NCI-H345 (cell line): ENCODE results near the gene VCL.
"Not testable (repeated sequence)": the region's sequence is repeated elsewhere in the genome, so short reads cannot be mapped to it uniquely, and the experiment has no call there.

ENCODE experiments used
- DNase-seq: peaks from one replicate; lab custom pipeline; 2025; lab: John Stamatoyannopoulos, UW

Gene VCL

DNA sequence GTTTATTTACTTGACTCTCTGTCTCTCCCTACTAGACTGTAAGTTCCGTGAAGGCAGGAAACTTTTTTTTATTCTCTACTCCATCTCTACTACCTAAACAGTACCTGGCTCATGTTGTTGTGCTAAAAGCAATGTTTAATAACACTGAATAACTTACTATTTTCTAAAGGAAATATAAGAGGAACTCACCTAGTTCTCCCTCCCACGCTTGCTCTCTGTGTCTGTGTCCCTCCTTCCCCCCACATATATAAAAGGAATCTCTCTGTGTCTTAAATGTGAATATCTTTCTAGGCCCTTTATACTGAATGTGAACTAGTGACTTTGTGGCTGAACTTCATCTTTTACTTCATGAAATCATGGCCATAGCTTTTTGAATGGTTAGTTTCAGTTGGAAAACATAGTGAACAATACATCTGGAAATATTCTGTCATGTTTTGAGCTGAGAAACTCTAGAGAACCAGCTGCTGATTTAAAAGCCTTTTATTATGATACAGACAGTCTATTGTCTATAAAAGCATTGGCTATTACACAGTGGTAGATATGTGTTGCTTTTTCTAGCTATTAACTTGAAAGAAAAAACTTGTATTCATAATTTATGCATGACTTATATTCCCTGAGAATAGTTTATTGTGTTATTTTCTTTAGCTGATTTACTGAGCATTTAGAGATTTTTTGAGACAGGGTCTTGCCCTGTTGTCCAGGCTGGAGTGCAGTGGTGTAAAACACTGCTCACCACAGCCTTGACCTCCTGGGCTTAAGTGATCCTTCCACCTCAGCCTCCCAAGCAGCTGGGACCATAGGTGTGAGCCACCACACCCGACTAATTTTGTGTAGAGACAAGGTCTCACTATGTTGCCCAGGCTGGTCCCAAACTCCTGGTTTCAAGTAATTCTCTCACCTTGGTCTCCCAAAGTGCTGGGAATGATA is 42.5 kb downstream of the VCL start:
- no peak for DNase-seq

DNA sequence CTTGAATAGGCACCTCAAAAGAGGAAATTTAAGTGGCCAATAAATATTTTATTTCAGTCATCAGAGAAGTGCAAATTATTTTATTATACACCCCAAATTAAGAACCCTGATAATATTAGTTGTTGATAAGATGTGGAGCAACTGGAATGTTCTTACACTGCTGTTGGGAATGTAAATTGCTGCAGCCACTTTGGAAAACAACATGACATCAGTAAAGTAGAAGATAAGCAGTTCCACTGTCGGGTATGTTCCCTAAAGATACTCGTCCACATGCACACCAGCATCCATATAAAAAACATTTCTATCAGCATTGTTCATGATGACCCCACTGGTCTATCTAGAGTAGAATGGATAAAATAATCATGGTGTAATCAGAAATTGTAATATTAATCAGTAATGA is 46.5 kb downstream of the VCL start:
- DNase-seq = no peak

- no peak for DNase-seq
These were observed 49.4 kb downstream of the VCL start for GRCh38 chr10:74047304-74047703.

DNA sequence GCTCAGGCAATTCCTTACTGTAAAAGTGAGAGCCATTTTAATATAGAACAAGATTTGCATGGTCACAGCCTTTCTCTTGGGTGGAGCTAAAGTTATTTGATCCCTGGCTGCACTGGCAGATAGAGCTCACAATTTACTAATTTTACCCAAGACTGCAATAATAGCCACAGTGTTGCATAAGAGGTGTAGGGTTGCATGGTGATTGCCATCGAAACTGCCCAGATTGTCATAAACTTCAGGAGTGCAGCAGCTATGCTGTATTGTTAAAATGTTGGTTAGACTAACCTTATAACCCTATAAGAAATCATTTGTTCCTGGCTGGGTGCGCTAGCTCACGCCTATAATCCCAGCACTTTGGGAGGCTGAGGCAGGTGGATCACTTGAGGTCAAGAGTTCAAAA is 50.0 kb downstream of the VCL start:
- no peak for DNase-seq

DNA sequence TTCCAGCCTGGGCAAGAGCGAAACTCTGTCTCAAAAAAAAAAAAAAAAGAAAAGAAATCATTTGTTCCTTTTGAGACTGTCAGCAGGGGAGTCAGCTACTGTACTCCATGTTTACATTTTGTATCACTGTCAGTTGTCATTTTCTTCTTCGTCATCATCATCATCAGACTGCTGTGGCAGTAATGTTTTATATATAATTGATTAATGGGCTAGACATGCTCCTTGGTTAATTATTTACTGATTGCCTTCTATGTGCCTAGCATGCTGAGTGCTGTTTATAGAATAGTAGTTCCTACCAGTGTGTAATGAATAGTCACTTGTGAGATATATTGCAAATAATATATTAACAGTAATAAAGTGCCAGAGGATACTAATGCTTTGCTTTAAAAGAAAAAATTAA is 50.5 kb downstream of the VCL start:
- DNase-seq = no peak

- no peak for DNase-seq
These were observed 52.0 kb downstream of the VCL start for GRCh38 chr10:74049955-74050354.

DNA sequence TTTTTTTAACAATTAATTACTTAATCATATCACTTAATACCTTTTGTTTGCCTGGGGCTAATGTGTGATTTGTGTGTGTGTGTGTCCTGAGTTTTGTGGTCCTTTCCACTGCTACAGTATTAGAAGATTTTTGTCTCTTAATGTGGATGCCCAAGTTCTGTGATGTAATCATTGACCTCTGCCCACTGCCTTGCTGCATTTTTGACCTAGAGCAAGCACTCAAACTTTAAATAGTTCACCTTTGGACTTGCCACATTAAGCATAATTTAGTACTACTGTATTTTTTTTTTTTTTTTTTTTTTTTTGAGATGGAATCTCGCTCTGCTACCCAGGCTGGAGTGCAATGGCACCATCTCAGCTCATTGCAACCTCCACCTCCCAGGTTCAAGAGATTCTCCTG is 52.7 kb downstream of the VCL start:
- DNase-seq = no peak

DNA sequence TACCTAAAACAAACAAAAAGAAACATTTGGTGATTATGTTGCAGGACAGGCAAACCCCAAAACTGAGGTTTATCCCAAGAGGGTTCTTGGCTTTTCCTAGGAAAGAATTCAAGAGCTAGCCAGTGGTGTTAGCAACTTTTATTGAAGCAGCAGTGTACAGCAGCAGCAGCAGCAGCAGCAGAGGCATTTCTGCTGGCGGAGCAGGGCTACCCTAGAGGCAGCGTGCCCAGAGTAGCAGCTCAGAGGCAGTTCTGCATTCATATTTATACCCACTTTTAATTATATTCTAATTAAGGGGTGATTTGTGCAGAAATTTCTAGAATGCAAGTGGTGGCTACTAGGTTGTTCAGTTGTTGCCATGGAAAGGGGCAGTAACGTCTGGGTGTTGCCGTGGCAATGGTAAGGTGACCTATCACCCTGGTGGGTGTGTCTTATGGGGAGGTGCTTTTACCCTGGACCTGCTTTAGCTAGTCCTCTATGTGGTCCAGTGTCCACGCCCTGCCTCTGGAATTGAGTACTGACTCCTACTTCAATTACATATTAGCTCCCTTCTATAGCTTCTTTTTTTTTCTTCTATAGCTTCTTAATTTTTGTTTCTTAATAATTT is 53.9 kb downstream of the VCL start:
- DNase-seq = no peak

- no peak for DNase-seq
These were observed 55.1 kb downstream of the VCL start for GRCh38 chr10:74052994-74053393.

DNA sequence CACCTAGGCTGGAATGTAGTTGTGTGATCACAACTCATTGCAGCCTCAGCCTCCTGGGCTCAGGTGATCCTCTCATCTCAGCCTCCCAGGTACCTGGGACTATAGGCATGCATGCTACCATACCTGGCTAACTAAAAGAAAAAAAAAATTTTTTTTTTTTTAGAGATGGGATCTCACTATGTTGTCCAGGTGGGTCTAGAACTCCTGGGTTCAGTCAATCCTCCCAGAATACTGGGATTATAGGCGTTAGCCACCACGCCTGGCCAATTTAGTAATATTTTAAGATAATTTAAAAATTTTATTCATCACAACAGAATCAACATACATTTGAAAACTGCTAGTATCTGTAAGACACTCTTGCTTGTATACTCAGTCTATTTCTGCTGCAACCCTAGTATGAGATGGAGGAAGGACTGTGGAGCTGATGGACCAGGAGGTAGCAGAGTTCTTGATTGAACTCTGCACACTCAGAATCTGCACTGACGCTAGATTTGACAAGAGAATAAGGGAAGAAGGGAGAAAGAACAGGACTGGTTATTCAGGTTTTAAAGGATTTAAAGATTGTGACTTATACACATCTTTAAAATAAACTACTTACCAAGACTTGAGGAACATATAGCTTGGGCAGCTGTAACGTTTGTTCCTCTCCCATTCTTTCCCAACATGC is 57.6 kb downstream of the VCL start:
- no peak for DNase-seq

DNA sequence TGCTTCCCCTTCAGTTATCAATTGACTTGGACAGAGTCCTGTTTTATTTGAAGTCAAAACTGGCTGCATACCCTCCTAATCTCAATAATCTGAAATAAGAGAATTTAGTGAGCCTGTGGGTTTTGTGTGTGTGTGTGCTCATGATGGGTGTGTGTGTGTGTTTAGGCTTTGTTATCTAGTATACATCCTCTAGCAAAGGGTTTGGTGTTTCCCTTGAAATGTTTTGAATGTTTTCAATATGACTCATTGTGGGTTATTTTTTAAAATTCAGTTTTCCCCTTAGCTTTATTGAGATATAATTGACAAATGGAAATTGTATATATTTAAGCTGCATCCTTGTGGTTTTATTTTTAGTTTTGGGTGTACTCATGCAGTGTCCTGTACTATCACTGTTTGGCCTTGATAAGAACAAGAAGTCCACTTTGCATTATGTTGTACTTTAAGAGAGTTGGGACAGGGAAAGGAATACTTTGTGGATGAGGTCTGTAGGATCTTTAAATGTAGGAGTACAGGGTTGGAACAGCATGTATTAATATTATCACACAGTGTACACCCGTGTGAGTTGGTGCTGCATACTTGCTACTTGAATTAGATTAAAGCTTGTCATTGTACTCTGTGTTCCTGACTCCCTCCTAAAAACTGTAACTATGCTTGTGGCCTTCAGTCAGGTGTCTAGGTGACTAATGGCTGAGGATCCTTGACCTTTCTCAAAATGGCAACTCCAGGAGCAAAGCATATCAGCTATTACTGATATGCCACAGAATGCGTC is 58.3 kb downstream of the VCL start:
- no peak for DNase-seq

DNA sequence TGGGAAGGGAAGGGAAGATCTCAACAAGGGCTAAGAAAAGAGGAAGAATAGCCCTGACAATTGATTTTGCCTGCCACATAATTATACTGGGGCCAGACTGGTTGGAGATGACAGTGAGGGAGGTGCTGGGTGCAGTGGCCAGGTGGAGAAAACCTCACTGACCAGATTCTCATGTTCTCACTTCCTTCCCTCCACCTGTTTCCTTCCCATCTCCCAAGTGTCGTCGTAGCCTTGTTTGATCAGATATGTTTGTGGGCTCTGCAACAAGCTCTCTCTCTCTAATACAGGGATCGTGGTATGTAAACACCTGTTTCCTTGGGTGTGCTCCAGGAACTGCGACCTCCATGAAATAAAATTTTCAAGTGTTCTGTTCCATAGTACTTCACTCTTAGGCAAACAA is 60.2 kb downstream of the VCL start:
- DNase-seq = no peak

DNA sequence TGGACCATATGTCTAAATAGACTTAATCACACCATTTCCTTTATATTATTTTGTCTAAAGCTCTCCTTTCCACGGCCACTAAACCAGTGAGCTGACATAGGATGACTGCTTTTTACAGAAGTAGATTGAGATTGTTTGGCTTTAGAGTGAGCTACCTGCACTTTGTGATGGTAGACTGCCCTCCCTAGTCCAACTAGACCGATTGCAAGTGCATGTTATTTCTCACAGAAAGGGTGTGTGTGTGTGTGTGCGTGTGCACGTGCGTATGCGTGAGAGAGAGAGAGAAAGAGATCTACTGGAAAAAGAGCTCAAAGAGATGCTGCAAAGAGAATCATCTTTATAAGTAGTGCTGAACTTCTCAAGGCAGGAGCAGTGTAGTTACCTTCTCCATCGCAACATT is 60.7 kb downstream of the VCL start:
- DNase-seq = no peak

- DNase-seq = no peak
These were observed 63.2 kb downstream of the VCL start for GRCh38 chr10:74061104-74061503.

DNA sequence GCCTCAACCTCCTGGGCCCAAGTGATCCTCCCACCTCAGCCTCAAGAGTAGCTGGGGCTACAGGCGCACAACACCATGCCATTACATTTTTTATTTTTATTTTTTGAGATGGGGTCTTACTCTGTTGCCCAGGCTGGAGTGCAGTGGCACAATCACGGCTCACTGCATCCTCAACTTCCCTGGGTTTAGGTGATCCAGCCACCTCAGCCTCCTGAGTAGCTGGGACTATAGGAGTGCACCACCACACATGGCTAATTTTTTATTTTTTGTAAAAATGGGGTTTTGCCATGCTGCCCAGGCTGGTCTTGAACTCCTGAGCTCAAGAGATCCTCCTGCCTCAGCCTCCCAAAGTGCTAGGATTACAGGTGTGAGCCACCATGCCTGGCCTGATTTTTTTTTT is 64.1 kb downstream of the VCL start:
- not testable (repeated sequence) for DNase-seq

GRCh38 chr10:74063256-74063655 is 65.3 kb downstream of the VCL start:
- no peak for DNase-seq

- DNase-seq = no peak
These were observed 69.7 kb downstream of the VCL start for GRCh38 chr10:74067373-74068352.

DNA sequence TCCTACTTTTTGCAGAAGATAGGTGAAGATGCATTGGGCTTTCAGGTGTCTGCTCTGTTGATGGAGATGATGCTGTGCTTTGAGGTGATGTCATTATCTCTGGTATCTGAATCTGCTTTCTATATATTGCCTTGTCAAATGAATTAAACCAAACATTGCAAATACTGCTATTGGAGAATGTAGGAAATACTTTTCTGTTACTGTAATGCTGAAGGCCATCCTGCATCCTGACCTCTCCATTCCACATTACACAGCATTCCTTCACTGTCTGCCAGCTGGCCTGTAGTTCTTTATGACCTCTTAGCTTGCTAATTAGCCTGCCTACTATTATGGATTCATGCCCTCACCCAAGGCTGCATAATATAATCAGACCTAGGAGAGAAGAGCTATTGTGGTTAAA is 73.2 kb downstream of the VCL start:
- no peak for DNase-seq

DNA sequence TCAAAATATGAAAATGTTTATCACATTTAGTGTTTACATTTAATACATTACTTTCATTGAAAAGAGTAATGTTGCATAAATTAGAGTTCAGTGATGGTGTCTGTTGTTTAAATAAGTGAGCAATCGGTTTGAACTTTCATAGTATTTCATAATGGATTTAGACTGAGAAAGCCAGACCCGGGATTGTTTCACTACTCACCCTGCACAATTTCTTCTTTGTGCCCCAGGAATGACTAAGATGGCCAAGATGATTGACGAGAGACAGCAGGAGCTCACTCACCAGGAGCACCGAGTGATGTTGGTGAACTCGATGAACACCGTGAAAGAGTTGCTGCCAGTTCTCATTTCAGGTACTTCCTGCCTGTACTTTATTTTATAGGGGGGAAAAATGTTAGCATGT is 74.6 kb downstream of the VCL start:
- no peak for DNase-seq

DNA sequence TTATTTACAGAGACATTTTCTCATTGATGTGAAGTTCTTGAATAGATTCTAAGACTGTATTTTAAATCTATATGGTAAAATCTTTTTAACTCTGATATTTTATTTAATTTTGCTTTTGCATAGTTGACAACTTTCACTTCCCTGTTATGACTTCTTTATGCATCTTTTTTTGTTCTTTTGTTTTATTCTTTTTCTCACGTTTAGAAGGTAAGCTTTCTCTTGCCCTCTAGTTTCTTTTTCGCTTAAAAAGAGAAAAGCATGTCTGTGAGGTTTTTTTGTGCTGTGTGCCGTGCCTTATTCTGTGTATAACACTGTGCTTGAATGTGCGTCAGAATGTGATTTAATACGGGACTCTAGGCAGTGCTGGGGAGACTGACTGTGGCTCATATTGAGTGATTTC is 78.0 kb downstream of the VCL start:
- DNase-seq = no peak

GRCh38 chr10:74076961-74077360 is 79.0 kb downstream of the VCL start:
- no peak for DNase-seq
